Nephron progenitor cell (in vitro differentiated cells): ENCODE measurements around the gene GLOD5.

ENCODE experiments used
- DNase-seq: peaks from one replicate; pipeline ENCODE4 v3.0.0; 2021
- H3K27ac Mint-ChIP-seq: 2 replicates; pipeline ENCODE4 v1.8.0; 2021; ENCODE audit warnings: mild to moderate bottlenecking, moderate library complexity, mixed read lengths
- H3K27me3 Mint-ChIP-seq: 2 replicates; pipeline ENCODE4 v1.8.0; 2021; ENCODE audit warnings: mild to moderate bottlenecking, low read depth, mixed read lengths; ENCODE audit not compliant: poor library complexity
- H3K36me3 Mint-ChIP-seq: 2 replicates; pipeline ENCODE4 v1.8.0; 2021; ENCODE audit warnings: low read depth, mixed read lengths
- H3K4me1 Mint-ChIP-seq: 2 replicates; pipeline ENCODE4 v1.8.0; 2021; ENCODE audit warnings: mixed read lengths
- H3K4me3 Mint-ChIP-seq: 2 replicates; pipeline ENCODE4 v1.8.0; 2021; ENCODE audit warnings: mild to moderate bottlenecking, moderate library complexity, mixed read lengths
- H3K9me3 Mint-ChIP-seq: 2 replicates; pipeline ENCODE4 v1.8.0; 2021; ENCODE audit warnings: mild to moderate bottlenecking, moderate library complexity, mixed read lengths
- CTCF ChIP-seq: fragments of 200-600 bp; sonication (generic); IDR thresholded peaks from 2 replicates; pipeline ENCODE4 v1.5.0; 2021; ENCODE audit warnings: antibody characterized with exemption

GLOD5 gene

DNA sequence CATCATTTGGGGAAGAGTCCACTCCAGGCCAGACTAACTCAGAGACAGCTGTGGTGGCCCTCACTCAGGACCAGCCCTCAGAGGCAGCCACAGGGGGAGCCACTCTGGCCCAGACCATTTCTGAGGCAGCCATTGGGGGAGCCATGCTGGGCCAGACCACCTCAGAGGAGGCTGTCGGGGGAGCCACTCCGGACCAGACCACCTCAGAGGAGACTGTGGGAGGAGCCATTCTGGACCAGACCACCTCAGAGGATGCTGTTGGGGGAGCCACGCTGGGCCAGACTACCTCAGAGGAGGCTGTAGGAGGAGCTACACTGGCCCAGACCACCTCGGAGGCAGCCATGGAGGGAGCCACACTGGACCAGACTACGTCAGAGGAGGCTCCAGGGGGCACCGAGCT lies 61.5 kb downstream of the GLOD5 start:
- Mint-ChIP-seq H3K4me3 (no peak overlapping the region), H3K9me3 (peaks cover 70% of the 10 kb centered on the region), H3K27me3 (peaks cover 8% of the 10 kb centered on the region), H3K4me1 (no peaks in the 10 kb centered on the region), H3K27ac (peak overlapping the region; percentile 32), H3K36me3 (peaks cover 61% of the 10 kb centered on the region)
- no peak for DNase-seq
- TF ChIP-seq CTCF, result no peak
